ENCODE measurements around the gene RELN. TPM values are rescaled to one million over a fixed set of nuclear protein-coding genes. Genes with fewer than 3 reads are reported as not detected.

RELN gene
- total and polyA plus RNA-seq, 9 of the 15 experiments (the other 6 are each of a cell fraction or from before 2014, with no cell fraction given): 12.9 to 43.2 (median 18.1) TPM

GRCh38 chr7:103660455-103661371 is 328.7 kb downstream of the RELN start (continued):
- TF ChIP-seq FOXA3 (CRISPR knock-in tag; conservative IDR thresholded peaks at IDR 0.05 in 1 of 2, IDR thresholded peaks at IDR 0.05 in 1 of 2): peak; percentile 99 to 100
- TF ChIP-seq MCM7 (IDR thresholded peaks at IDR 0.05): no peak
- TF ChIP-seq HDAC2 (IDR thresholded peaks at IDR 0.05): no peak
- TF ChIP-seq RAD51 (IDR thresholded peaks at IDR 0.05; ENCODE audit: borderline replicate concordance, low read depth): peak; percentile 73
- TF ChIP-seq ZBTB7A (IDR thresholded peaks at IDR 0.05; ENCODE audit: borderline replicate concordance, control insufficient read depth, low read depth, low read length): no peak
- peak; percentile 49; the same call in 1 of the 2 replicates for TF ChIP-seq NCOR1 (IDR thresholded peaks at IDR 0.05)
- TF ChIP-seq SREBF1 (IDR thresholded peaks at IDR 0.05; ENCODE audit: borderline replicate concordance, low read depth, low read length): no peak
- no peak for TF ChIP-seq ZNF41 (CRISPR knock-in tag; conservative IDR thresholded peaks at IDR 0.05)
- peak; percentile 82; the same call in 1 of the 2 replicates for TF ChIP-seq ZNF644 (tag; IDR thresholded peaks at IDR 0.05; ENCODE audit: low read depth)
- no peak for TF ChIP-seq CREB5 (CRISPR knock-in tag; IDR thresholded peaks at IDR 0.05)
- TF ChIP-seq NR2C2 (CRISPR knock-in tag; IDR thresholded peaks at IDR 0.05): peak; percentile 73; the same call in 1 of the 2 replicates
- peak; percentile 94 for TF ChIP-seq NR2C2 (tag; IDR thresholded peaks at IDR 0.05)
- peak; percentile 89 for TF ChIP-seq NR2C1 (IDR thresholded peaks at IDR 0.05)
- TF ChIP-seq NR2C1 (tag; IDR thresholded peaks at IDR 0.05): peak; percentile 79
- peak; percentile 82; the same call in 1 of the 2 replicates for TF ChIP-seq CTBP1 (IDR thresholded peaks at IDR 0.05; ENCODE audit: borderline replicate concordance)
- TF ChIP-seq ZNF318 (IDR thresholded peaks at IDR 0.05; ENCODE audit: borderline replicate concordance in 1 of 2, low read depth in 1 of 2): peak in 1 of 2 experiments; percentile 94; a peak in 2 of 4 replicates
- TF ChIP-seq SMAD2 (IDR thresholded peaks at IDR 0.05; ENCODE audit: low read depth, low read length): no peak
- no peak for TF ChIP-seq SMARCB1 (IDR thresholded peaks at IDR 0.05; ENCODE audit: insufficient read length, low read depth)
- peak; percentile 75 for TF ChIP-seq BACH1 (tag; IDR thresholded peaks at IDR 0.05)
